NCI-H526 treated with DMSO at 0.1 percent for 48 hours (cell line): ENCODE data around the gene CA12.
"Not testable (repeated sequence)": the region's sequence is repeated elsewhere in the genome, so short reads cannot be mapped to it uniquely, and the experiment has no call there.

Experiments
- DNase-seq: peaks from one replicate; lab custom pipeline; 2025; lab: John Stamatoyannopoulos, UW

Gene CA12

DNA sequence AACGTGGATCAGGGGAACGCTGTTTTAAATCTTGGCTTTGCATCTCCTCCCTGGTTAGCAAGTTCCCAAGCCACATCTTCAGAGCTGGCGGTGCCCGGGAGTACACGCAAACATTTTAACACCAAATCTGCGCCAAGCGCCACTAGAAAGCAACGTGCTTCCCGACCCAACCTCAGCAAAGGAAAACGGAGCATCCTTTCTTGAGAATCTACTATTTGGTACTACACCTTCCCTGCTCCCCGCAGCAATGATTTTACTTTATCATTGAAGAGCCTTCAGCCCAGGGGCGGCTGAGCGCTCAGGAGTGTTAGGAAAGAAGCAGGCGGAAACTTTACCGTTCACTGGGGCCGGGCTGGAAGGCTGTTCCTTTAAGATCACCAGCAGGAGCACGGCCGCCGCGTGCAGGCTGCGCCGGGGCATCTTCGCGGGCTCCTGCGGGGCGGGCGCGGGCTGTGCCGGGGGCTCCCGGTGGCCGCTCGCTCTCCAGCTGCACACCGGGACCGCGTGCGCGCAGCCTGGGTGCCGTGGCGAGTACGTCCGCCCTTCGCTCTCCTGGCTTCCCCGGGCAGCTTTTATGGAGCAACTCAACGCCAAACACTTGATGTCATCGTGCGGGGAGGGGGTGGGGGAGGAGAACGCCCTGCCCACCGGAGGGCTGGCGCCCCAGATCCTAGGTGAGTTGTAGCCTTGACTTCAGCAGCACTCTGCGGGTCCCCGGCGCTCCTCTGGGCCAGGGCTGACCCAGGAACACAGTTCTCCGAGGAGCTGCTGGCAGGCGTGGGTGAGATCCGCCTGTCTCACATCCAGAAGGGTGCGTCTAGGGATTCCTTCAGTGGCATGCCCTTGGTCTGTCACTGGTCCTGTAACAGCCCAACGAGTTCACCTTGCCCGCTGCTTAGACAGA, at the start of gene CA12:
TSS of gene CA12 (minus strand) at position 546 of the 904 bp plus-strand sequence. CDS start at position 420, 126 bp downstream.
- peak; percentile 65 for DNase-seq

DNA sequence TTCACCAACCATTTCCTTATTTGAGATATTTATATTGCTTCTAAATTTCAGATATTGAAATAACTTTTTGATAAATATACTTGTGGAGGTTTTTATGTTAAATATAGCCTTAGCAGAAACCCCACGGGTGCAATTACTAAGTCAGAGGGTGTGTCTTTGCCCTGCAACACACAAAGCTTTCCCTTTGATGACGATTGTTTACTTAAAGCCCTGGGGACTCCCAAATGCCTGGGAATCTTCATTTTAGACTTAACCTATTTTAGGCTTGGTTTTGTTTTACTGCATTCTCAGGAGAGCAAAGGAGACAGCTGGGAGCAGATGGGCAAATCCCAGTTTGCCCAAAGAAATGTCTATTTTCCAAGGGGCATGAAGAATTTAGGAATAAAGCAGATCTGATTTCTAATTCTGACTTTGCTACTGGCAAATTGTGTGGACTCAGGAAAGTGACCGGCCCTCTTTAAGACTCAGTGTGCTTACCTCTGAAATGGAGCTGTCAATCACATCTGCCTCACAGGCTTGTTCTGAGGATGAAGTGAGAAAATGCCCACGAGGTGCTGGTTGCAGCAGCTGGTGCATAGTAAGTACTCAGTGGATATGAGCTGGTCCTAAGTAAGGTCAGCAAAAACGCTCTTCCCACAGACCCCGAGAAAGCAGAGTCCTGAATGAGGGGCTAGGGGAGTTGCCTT, 49.3 kb upstream of the CA12 start:
- DNase-seq: no peak

DNA sequence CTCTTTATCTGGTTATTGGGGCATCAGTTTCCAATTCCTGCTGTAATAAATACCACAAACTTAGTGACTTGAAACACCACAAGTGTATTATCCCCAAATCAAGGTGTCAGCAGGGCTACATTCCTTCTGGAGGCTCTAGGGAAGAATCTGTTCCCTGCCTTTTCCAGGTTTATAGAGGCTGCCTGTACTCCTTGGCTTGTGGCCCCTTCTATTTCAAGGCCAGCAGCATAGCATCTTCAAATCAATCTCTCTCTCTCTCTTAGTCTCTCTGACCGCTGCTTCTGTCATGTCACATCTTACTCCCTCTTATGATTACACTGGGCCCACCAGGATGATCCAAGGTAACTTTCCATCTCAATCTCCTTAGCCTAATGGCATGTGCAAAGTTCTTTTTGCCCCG, 44.9 kb upstream of the CA12 start:
- DNase-seq: no peak

DNA sequence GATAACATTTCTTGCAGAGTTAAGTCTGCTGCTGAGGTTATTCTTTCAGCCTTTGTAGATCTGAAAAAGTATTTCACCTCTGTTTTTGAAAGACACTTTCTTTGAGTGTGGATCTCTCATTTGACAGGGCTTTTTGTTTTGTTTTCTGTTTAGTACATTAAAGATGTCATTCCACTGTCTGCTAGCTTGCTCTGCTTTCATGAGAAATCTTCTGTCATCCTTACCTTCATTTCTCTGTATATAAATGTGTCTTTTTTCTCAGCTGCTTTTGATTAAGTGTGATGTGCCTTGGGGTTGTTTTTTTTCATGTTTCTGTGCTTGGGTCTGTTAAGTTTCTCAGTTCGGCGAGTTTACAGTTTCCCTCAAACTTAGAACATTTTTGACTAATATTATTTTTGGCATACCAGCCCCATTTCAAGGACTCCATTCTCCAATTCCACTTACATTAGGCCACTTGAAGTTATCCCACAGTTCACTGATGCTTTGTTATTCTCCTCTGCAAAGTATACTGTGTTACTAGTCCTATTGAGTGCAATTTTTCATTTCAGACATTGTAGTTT, 43.9 kb upstream of the CA12 start:
- no peak for DNase-seq

- no peak for DNase-seq
Observed at GRCh38 chr15:63422891-63423590, 41.4 kb upstream of the CA12 start.

DNA sequence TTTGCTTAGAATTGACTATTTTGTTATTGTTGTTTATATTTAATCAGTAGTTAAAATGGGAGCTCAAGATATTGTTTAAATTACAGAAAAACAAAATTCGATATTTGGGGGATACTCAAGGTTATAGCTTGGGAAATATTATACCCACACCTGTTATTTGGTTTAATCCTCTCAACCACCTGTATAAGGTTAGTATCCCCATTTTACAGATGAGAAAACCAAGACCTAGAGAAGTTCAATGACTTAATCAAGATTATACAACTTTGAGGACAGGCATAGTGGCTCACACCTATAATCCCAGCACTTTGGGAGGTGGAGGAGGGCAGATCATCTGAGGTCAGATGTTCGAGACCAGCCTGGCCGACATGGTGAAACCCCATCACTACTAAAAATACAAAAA, 39.8 kb upstream of the CA12 start:
- DNase-seq: no peak

DNA sequence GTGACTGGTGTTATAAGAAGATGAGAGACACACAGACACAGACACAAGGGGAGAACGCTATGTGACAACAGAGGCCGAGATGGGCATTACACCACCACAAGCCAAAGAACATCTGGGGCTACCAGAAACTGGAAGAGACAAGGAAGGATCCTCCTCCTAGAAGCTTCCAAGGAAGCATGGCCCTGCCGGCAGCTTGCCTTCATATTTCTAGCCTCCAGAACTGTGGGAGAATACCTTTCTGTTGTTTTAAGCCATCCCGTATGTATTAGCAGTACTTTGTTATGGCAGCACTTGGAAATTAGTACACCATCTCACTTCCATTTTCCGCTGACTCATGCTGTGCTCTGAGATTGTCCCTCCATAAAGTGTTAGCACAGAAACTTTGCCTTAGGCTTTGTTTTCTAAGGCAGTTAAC, 38.7 kb upstream of the CA12 start:
- no peak for DNase-seq

- no peak for DNase-seq
Observed at GRCh38 chr15:63418811-63419210, 37.2 kb upstream of the CA12 start.

DNA sequence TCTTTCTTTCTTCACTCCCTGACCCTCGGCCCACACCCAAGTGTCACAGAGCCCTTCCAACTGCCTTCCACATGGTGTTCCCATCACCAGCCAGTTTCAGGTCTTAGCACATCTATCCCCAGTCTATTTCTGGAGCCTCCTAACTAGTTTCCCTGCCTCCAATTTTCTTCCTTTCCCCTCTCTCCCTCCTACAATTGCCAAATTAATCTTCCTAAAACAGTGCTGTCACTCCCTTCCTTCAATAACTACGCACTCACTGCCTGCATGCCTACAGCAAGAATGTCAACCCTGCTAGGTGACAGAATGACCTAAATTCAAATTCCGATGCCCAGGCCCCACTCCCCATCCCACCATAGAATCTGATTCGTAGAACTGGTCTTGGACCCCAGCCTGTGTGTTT, 36.1 kb upstream of the CA12 start:
- no peak for DNase-seq

- DNase-seq: not testable (repeated sequence)
Observed at GRCh38 chr15:63417274-63417673, 35.6 kb upstream of the CA12 start.

DNA sequence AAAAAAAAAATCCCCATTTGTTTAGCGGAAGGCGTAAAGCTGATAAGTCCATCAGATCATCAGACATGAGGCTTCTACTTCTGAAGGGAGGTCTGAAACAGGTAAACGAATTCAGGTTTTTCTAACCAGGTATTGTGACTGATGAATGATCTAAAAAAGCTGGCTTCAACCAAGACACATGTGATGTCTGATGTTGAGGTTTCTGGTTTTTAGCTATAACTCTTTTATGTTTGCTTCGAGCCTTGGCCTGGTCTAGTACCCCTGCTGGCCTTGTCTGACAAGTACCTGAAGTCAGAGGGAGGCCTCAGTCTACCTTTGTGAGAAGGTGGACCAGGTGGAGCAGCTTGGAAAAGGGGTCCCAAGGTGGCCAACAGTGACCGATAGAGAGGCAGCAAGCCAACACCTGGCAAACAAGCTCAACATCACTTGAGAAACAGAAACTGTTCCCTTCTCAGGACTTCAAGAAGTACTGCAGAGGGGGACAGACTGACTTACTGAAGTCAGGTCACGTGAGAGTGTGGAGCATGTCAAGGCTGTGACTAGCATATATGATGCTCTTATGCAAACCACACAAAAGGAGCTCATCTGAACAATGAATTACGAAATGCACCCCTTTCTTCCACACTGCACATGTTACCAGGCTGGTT, 33.0 kb upstream of the CA12 start:
- DNase-seq: no peak

DNA sequence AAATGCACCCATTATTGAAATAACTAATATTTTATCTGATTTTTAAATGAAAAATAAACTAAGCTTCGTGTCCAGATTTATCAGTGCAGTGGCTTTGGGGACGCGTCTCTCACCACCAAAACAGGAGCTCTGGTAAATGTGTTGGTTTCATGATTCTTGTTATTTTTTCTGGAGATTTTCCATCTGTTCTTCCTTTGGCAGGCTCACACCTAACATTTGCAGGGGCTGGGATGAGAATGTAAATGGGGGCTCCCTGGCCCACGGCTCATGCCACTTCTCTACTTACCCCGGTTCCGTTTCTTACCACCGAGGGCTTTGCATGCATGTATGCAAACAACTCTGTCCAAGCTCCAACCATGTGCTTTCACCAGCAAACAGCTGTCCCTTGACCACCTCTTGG, 30.9 kb upstream of the CA12 start:
- no peak for DNase-seq

GRCh38 chr15:63411866-63412265, 30.2 kb upstream of the CA12 start:
- DNase-seq: no peak

GRCh38 chr15:63409179-63409578, 27.5 kb upstream of the CA12 start:
- no peak for DNase-seq

DNA sequence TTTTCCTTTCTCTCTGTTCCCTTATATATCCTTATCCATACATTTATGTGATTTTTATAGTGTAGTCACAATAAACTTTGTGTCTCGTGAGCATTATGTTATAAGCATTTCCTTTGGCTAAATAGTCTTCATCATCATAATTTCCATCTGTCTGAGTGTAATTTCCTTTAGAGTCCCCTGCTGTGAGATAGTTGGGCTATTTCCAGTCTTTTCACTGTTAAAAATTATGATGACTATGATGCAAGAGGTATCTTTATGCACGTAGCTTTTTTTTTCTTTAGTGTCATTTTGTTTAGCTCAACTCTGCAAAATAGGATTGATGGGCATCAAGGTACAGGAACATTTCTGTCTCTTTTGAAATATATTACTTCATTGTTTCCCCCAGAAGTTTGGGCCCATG, 26.9 kb upstream of the CA12 start:
- DNase-seq: no peak

- no peak for DNase-seq
Observed at GRCh38 chr15:63407612-63408011, 26.0 kb upstream of the CA12 start.

DNA sequence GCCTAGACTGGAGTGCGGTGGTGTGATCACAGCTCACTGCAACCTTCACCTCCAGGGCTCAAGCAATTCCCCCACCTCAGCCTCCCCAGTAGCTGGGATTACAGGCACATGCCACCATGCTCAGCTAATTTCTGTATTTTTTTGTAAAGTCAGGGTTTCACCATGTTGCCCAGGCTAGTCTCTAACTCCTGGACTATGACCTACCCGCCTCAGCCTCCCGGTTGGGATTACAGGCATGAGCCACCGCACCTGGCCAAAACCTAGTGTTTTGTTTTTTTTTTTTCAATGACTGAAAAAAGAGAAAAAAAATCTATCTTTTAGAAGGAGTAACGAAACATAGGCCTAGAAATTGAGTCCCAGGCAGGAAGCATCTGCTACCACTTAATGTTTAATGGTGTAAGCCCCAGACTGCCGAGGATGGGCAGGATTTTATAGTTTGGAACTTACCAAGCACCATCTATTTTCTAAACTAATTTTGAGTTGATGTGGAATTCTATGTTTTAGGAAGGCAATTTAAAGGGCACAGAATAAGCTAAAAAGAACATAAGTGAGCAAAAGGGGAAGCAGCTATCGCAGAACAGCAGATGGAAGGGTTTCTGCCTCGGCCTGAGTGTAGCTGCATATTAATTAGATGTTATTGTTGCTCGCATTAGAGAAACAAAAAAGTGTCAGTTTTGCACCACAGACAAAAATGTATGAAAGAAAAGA, 24.2 kb upstream of the CA12 start:
- DNase-seq: no peak

DNA sequence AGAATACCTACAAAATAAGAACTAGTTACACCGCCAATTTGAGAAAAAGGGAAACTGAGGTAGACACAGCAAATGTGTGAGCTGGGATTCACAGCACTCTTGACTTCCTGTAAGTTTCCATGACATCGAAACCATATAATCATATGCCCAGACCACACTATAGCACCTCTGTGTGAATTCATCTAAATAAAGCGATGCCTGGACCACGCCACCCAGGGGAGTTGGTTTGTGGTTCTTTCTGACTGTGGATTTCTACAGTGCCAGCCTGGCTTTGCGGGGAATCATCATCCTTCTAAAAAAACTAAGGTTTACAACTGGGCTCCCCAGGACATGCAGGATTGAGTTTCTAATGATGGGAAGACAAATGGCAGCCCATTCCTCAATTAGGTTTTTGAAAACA, 23.5 kb upstream of the CA12 start:
- DNase-seq: no peak

DNA sequence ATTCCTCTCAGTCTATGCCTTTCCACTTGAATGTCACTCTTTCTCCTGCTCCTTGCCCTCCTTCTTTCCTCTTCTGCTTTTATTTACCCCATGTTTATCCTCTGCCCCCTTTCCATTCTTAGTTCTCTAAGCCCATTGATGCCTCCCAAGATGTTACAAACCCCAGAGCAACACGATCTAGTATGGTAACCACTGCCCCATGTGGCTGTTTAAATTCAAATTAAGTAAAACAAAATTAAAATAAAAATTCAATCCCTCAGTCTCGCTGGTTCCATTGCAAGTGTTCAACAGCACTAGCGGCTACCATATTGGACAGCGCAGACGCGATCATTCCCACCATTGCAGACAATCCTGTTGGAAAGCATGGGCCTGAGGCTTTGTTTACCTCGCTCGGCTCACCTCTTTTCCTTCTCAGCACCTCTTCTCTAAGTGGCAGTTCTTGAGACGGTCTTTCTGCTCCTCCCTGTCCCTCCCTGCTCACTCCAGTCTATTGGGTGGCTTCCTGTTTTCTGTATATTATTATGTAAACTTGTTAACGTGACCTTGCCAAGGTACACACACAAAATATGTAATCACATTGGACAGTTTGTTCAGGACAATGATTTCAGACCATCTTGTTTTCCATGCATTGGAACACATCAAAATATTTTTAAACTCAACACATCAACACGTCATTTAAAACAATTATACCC, 21.8 kb upstream of the CA12 start:
- no peak for DNase-seq

DNA sequence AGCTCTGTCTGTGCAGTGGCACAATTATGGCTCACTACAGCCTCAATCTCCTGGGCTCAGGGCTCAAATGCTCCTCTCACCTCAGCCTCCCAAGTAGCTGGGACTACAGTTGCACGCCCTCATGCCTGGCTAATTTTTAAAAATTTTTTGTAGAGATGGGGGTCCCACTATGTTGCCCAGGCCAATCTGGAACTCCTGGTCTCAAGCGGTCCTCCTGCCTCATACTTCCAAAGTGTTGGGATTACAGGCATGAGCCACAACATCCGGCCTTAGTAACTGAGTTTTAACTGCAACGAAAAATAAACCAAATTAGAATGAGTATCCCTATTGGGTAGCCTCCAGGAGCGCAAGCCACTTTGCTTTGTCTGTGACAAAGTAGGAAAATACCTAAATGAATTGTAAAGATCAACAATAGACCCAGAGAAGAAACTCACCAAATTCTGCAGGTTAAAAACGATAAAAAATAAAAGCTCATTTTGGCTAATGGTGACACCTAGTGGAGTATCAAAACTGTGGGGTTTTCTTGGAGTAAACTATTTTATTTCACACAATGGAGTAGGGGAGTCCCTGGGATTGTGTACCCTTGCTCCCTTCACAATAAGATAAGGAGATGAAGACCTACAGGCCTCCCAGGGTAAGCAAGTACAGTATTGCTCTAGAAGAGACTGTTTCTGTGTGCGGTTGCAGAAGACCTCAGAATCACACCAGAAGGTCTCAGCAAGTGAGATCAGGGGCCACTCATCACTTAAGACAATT, 21.0 kb upstream of the CA12 start:
- DNase-seq: peak; percentile 44
